HEK293 (cell line): Measurements from ENCODE around the gene ERICH6B.

ENCODE experiments used
- CTCF ChIA-PET: fragments of 350-600 bp; formaldehyde crosslinking; extraction: SDS; loops from one replicate; lab custom pipeline; 2021; ENCODE audit warnings: antibody characterized with exemption; lab: Yijun Ruan, JAX
- POLR2A ChIA-PET: fragments of 300-600 bp; formaldehyde crosslinking; extraction: SDS; loops from one replicate; lab custom pipeline; 2020; ENCODE audit warnings: antibody characterized with exemption, inconsistent platforms; lab: Yijun Ruan, JAX
- H3K27ac ChIP-seq: fragments of 200-500 bp; sonication (Bioruptor generic); 2 replicates; pipeline ENCODE4 v1.5.1; 2014; ENCODE audit warnings: low read depth, low read length, control low read depth, inconsistent platforms; ENCODE audit errors: extremely low read depth
- H3K36me3 ChIP-seq, 2 experiments: fragments of 200-500 bp in 1 of 2; sonication (Bioruptor generic) in 1 of 2; 1 replicate in 1 of 2; 2 replicates in 1 of 2; pipeline ENCODE4 v1.5.1; 2014 to 2017; ENCODE audit warnings: inconsistent platforms in 2 of 2, low read length in 2 of 2; ENCODE audit not compliant: control insufficient read depth in 2 of 2, insufficient read depth in 1 of 2
- H3K4me1 ChIP-seq: fragments of 200-500 bp; sonication (Bioruptor generic); 2 replicates; pipeline ENCODE4 v1.5.1; 2014; ENCODE audit warnings: mild to moderate bottlenecking, low read length, inconsistent platforms; ENCODE audit not compliant: control insufficient read depth, insufficient read depth
- H3K4me3 ChIP-seq: 2 replicates; pipeline ENCODE4 v1.5.1; 2011; ENCODE audit warnings: low read depth, mild to moderate bottlenecking, control low read depth, low read length, moderate library complexity
- H3K9me3 ChIP-seq: fragments of 200-500 bp; sonication (Bioruptor generic); 2 replicates; pipeline ENCODE4 v1.5.1; 2014; ENCODE audit warnings: low read depth, low read length, inconsistent platforms; ENCODE audit not compliant: control insufficient read depth, insufficient read depth
- GLI4 ChIP-seq: fragments of 450-650 bp; formaldehyde crosslinking; IDR thresholded peaks from 2 replicates; pipeline ENCODE4 v1.5.1; 2016; ENCODE audit warnings: missing biosample characterization, missing genetic modification characterization
- HIC1 ChIP-seq: fragments of 450-650 bp; formaldehyde crosslinking; IDR thresholded peaks from 2 replicates; pipeline ENCODE4 v1.5.1; 2016; ENCODE audit warnings: missing biosample characterization, missing genetic modification characterization
- HOXA7 ChIP-seq: sonication (generic); formaldehyde crosslinking; IDR thresholded peaks from 2 replicates; pipeline ENCODE4 v1.8.1; 2022; ENCODE audit warnings: missing genetic modification reagents, borderline replicate concordance
- KLF16 ChIP-seq: fragments of 450-650 bp; formaldehyde crosslinking; IDR thresholded peaks from 2 replicates; pipeline ENCODE4 v1.5.1; 2017; ENCODE audit warnings: missing biosample characterization, missing genetic modification characterization
- KLF8 ChIP-seq: fragments of 450-650 bp; formaldehyde crosslinking; IDR thresholded peaks from 2 replicates; pipeline ENCODE4 v1.5.1; 2016; ENCODE audit warnings: missing biosample characterization, missing genetic modification characterization
- MYNN ChIP-seq: fragments of 450-650 bp; formaldehyde crosslinking; IDR thresholded peaks from 2 replicates; pipeline ENCODE4 v1.5.1; 2016; ENCODE audit warnings: missing biosample characterization, missing genetic modification characterization, borderline replicate concordance
- ZNF148 ChIP-seq: fragments of 450-650 bp; formaldehyde crosslinking; IDR thresholded peaks from 2 replicates; pipeline ENCODE4 v1.5.0; 2017; ENCODE audit warnings: missing biosample characterization, missing genetic modification characterization, borderline replicate concordance
- ZNF19 ChIP-seq: fragments of 450-650 bp; formaldehyde crosslinking; IDR thresholded peaks from 2 replicates; pipeline ENCODE4; 2016; ENCODE audit warnings: missing biosample characterization, missing genetic modification characterization, low read depth
- ZNF223 ChIP-seq: fragments of 450-650 bp; formaldehyde crosslinking; IDR thresholded peaks from 2 replicates; pipeline ENCODE4 v1.5.1; 2016; ENCODE audit warnings: missing biosample characterization, missing genetic modification characterization
- ZNF248 ChIP-seq: fragments of 450-650 bp; formaldehyde crosslinking; IDR thresholded peaks from 2 replicates; pipeline ENCODE4 v1.5.1; 2017; ENCODE audit warnings: missing biosample characterization, missing genetic modification characterization
- ZNF302 ChIP-seq: fragments of 450-650 bp; formaldehyde crosslinking; IDR thresholded peaks from 2 replicates; pipeline ENCODE4 v1.5.1; 2016; ENCODE audit warnings: missing biosample characterization, missing genetic modification characterization, low read depth
- ZNF37A ChIP-seq: fragments of 450-650 bp; IDR thresholded peaks from 2 replicates; pipeline ENCODE4 v1.5.1; 2018; ENCODE audit warnings: missing biosample characterization, missing genetic modification characterization
- ZNF423 ChIP-seq: fragments of 450-650 bp; formaldehyde crosslinking; IDR thresholded peaks from 2 replicates; pipeline ENCODE4 v1.5.1; 2016; ENCODE audit warnings: missing biosample characterization, missing genetic modification characterization
- ZNF433 ChIP-seq: fragments of 450-650 bp; formaldehyde crosslinking; IDR thresholded peaks from 2 replicates; pipeline ENCODE4 v1.5.1; 2016; ENCODE audit warnings: missing biosample characterization, missing genetic modification characterization, low read depth
- ZNF561 ChIP-seq: fragments of 450-650 bp; IDR thresholded peaks from 2 replicates; pipeline ENCODE4 v1.5.1; 2018; ENCODE audit warnings: missing biosample characterization, missing genetic modification characterization, borderline replicate concordance
- ZNF626 ChIP-seq: fragments of 450-650 bp; sonication (Bioruptor Pico); formaldehyde crosslinking; IDR thresholded peaks from 2 replicates; pipeline ENCODE4 v1.5.1; 2018; ENCODE audit warnings: missing biosample characterization, missing genetic modification characterization, inconsistent platforms
- ZNF654 ChIP-seq: fragments of 450-650 bp; formaldehyde crosslinking; IDR thresholded peaks from 2 replicates; pipeline ENCODE4 v1.5.1; 2016; ENCODE audit warnings: low read depth, missing biosample characterization, missing genetic modification characterization
- ZNF660 ChIP-seq: fragments of 450-650 bp; IDR thresholded peaks from 2 replicates; pipeline ENCODE4 v1.5.1; 2018; ENCODE audit warnings: missing biosample characterization, mild to moderate bottlenecking, missing genetic modification characterization
- ZNF664 ChIP-seq: fragments of 450-650 bp; formaldehyde crosslinking; IDR thresholded peaks from 2 replicates; pipeline ENCODE4 v1.5.1; 2016; ENCODE audit warnings: missing biosample characterization, missing genetic modification characterization
- TF ChIP-seq, protein P1 (sequence below): fragments of 450-650 bp; formaldehyde crosslinking; IDR thresholded peaks from 2 replicates; pipeline ENCODE4 v1.5.1; 2016; ENCODE audit warnings: missing biosample characterization, missing genetic modification characterization
- TF ChIP-seq, protein P2 (sequence below): fragments of 450-650 bp; formaldehyde crosslinking; IDR thresholded peaks from 2 replicates; pipeline ENCODE4 v1.5.1; 2016; ENCODE audit warnings: missing biosample characterization, missing genetic modification characterization

The ERICH6B gene

DNA sequence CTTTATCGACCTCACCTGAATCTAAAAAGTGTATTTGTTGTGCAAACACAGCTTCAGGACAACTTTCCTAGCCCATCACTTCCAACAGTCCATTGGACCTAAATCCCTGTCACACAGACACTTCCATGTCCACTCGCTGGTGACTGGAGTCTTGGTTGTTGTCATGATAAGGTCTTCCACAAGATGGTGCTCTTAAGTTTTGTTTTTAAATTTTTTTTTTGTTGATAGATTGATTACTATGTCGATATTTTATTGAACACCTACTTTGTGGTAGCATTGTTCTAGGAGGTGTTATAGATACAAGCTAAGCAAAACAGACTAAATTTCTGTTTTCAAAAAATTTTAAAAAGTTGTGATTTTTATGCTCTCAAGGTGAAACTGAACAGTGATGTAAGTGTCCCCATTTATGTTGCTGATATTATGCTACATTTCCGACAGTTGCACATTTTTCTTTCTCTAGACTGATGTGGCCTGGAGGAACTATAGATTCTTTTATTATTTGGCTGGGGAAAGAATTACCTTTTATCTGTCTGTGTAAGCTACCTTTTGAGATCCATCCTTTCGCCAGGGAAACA is 8.1 kb upstream of the ERICH6B start:
- ChIA-PET CTCF (interaction anchor here (0.6 to 2.9 kb wide), 25 partner anchors 12 to 518 kb away, joined by 3 to 19 read pairs (median 3); partner anchors contain the start of gene CBY2), POLR2A (interaction anchor here (0.5 kb wide), 1 partner anchor 294 kb away, joined by 3 read pairs; no protein-coding TSS in a partner anchor)
- no peak overlapping the region for H3K27ac ChIP-seq
- TF ChIP-seq, protein P1, sequence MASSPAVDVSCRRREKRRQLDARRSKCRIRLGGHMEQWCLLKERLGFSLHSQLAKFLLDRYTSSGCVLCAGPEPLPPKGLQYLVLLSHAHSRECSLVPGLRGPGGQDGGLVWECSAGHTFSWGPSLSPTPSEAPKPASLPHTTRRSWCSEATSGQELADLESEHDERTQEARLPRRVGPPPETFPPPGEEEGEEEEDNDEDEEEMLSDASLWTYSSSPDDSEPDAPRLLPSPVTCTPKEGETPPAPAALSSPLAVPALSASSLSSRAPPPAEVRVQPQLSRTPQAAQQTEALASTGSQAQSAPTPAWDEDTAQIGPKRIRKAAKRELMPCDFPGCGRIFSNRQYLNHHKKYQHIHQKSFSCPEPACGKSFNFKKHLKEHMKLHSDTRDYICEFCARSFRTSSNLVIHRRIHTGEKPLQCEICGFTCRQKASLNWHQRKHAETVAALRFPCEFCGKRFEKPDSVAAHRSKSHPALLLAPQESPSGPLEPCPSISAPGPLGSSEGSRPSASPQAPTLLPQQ (tag by site-specific recombination): no peak
- TF ChIP-seq ZNF19 (tag by site-specific recombination) (no peak), ZNF654 (peak; percentile 55), ZNF664 (tag by site-specific recombination) (peak; percentile 95), MYNN (tag by site-specific recombination) (no peak), ZNF660 (tag by site-specific recombination) (0 out of 2 replicates have a peak, but pooled peaks have one; percentile 30)
- no peaks in the 10 kb centered on the region for H3K9me3 ChIP-seq
- H3K4me3 ChIP-seq: no peak overlapping the region
- H3K36me3 ChIP-seq: no peaks in the 10 kb centered on the region
- no peaks in the 10 kb centered on the region for H3K4me1 ChIP-seq

GRCh38 chr13:45621950-45622349 is 6.4 kb upstream of the ERICH6B start:
- no peaks in the 10 kb centered on the region for H3K4me1 ChIP-seq
- no peaks in the 10 kb centered on the region for H3K36me3 ChIP-seq
- CTCF ChIA-PET: interaction anchor here (1.2 to 1.5 kb wide), 3 partner anchors 66 to 104 kb away, joined by 3 to 5 read pairs (median 3); no protein-coding TSS in a partner anchor
- POLR2A ChIA-PET: no interaction called here
- H3K9me3 ChIP-seq: no peaks in the 10 kb centered on the region
- H3K4me3 ChIP-seq: no peak overlapping the region
- H3K27ac ChIP-seq: no peak overlapping the region
- TF ChIP-seq GLI4 (tag by site-specific recombination): no peak
- TF ChIP-seq ZNF654: no peak
- no peak for TF ChIP-seq KLF8 (tag by site-specific recombination)
- TF ChIP-seq ZNF433: no peak
- no peak for TF ChIP-seq ZNF37A
- no peak for TF ChIP-seq ZNF248 (tag by site-specific recombination)
- TF ChIP-seq ZNF302 (tag by site-specific recombination): no peak
- TF ChIP-seq ZNF561 (tag by site-specific recombination): no peak
- TF ChIP-seq HIC1 (tag by site-specific recombination): no peak
- no peak for TF ChIP-seq ZNF148 (tag by site-specific recombination)
- no peak for TF ChIP-seq KLF16 (tag by site-specific recombination)
- no peak for TF ChIP-seq ZNF626
- TF ChIP-seq ZNF223 (tag by site-specific recombination): no peak
- TF ChIP-seq, protein P2, sequence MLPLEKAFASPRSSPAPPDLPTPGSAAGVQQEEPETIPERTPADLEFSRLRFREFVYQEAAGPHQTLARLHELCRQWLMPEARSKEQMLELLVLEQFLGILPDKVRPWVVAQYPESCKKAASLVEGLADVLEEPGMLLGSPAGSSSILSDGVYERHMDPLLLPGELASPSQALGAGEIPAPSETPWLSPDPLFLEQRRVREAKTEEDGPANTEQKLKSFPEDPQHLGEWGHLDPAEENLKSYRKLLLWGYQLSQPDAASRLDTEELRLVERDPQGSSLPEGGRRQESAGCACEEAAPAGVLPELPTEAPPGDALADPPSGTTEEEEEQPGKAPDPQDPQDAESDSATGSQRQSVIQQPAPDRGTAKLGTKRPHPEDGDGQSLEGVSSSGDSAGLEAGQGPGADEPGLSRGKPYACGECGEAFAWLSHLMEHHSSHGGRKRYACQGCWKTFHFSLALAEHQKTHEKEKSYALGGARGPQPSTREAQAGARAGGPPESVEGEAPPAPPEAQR (tag by site-specific recombination): no peak
- no peak for TF ChIP-seq ZNF423 (tag by site-specific recombination)
- TF ChIP-seq HOXA7 (CRISPR knock-in tag): no peak
- TF ChIP-seq, all 188 proteins: peak for 0
